Measurements from ENCODE around the gene ZNF385A.
"Not testable (repeated sequence)": the region's sequence is repeated elsewhere in the genome, so short reads cannot be mapped to it uniquely, and the experiment has no call there.

The ZNF385A gene

DNA sequence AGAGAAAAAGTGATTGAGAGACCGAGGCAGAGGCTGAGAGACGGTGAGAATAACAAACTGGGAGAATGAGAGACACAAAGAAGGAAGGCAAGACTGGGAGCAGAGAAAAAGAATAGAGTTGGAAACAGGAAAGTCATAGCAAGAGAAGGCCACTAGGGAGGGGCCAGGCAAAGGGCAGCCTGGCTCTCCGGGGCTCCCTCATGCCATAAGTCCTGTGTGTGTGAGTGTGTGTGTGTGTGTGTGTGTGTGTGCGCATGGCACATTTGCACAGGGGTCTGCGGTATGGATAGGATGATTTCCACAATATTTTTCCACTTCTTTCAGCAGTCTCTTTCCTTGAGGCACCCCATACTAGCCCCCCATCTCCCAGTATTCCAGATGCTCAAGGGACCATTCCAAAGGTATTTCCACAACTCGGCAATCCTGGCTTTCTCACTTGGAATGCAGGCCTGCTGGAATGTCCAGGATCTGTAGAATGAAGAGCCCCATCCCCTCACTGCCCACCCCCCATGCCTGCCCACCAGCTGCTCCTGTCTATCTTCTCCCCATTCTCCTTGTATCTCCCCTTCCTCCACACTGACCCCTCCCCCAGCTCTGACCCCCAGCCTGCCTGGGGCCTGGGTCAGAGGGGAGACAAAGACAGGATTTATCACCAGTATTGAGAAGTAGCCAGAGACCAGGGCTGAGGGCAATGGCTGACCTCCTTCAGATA, 29.3 kb downstream of the ZNF385A start:
- no peak for DNase-seq (ENCODE audit: low read depth)

DNA sequence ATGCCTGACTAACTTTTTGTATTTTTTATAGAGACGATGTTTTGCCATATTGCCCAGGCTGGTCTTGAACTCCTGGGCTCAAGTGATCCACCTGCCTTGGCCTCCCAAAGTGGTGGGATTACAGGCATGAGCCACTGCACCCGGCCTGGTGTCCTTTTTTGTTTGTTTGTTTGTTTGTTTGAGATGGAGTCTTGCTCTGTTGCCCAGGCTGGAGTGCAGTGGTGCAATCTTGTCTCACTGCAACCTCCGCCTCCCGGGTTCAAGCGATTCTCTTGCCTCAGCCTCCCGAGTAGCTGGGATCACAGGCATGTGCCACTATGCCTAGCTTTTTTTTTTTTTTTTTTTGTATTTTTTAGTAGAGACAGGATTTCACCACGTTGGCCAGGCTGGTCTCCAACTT, 30.3 kb downstream of the ZNF385A start:
- not testable (repeated sequence) for DNase-seq (ENCODE audit: low read depth)

DNA sequence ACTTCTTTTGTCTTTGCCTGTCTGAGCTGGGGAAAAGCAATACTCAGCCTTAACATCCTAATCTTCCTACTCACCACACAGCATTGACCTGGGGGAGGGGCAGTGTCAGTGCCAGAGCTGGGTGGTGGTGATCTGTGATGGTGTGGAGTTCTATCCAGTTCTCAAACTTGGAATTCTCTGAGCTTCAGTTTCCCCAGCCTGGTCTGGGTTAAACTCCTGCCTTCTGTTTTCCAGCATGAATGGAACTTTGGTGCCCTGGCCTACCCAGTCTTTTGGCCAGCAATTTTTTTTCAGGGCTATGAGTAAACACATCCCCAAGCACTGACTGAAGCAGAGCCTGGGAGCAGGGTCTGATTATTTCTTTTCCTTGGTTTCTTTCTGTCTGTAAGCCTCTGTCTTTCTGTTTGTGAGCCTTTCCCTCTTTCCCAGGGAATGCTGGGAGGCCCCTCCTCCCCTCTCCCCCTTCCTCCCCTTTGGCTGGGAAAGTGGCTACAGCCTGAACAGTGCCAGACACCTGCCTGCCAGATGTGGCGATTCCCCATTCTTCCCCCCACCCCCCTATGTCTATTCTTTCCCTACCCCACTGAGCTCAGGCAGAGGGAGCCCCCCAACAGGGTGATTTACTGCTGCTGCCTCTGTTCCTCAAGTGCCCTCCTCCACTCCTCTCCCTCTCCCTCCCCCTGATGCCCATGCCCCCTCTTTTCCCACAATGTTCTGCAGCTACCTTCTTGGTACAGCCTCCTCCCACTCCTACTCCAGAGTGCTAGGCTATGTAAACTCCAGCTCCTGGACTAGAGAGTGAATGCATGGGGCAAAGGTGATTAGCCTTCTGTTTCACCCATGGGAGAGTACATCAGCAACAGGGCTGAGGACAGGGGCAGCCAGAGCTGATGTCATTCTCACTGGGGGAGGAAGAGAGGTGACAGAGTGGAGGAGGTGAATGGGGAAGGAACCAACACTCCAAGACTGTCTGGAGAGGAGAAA, 31.4 kb downstream of the ZNF385A start:
- no peak for DNase-seq (ENCODE audit: low read depth)

DNA sequence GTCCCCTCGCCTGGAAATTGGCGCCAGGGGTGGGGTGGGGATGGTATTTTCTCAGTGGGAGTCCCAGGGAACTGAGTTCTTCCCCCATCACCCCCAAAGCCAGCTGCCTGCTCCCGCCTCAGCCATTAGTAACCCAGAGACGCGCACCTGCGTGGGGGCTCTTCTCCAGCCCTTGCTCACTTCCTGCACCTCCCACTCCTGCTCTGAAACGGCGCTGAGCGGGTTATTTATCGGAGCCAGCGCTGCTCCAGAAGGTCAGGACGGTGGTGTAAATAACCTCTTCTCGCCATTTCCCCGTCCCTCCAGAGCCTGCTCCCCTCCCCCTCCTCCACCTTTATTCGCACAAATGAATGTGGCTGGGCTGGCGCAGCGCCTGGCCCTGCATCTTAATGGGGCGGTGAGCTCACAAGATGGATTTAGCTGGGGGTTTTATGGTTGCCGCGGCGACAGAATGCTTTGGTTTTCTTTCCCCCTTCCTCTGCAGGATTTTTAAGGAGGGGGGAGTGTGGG, 32.5 kb downstream of the ZNF385A start:
- no peak for DNase-seq (ENCODE audit: low read depth)

DNA sequence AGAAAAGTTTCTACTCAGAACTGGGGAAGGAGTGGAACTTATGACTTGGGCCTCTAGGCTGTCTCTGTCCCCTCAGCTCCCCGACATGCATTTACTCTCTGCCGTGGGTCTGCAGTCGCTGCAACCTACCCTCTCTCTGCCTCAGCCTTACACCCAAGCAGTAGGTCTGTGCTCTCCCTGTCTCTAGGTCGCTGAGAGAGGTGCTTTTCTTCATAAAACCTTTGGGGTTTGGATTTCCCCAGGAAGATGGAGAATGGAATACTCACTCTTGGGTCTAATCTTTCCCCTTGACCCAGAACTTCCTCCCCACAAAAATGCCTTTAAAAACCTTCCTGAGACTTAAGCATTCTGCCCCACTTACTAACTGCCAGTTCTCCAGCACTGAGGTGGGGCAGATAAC, 33.2 kb downstream of the ZNF385A start:
- DNase-seq (ENCODE audit: low read depth), result no peak

DNA sequence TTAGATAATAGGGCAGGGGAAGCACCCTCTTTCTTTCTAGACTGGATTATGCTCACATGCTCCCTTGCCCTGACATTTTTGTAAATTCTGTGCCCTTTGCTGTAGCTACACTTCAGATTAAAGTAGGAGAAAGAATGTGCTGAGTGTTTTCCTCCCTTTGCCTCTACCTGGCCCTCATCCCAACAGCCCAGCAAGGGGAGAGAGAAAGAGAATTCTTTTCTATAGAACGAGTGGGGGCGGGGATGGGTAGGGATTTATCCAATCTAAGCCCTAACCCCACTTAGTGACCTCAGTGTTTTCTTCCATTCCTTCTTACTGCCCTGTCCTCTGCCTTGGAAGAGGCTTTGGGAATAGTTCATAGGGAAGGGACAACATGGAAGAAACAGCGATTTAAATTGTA, 33.8 kb downstream of the ZNF385A start:
- DNase-seq (ENCODE audit: low read depth), result no peak

DNA sequence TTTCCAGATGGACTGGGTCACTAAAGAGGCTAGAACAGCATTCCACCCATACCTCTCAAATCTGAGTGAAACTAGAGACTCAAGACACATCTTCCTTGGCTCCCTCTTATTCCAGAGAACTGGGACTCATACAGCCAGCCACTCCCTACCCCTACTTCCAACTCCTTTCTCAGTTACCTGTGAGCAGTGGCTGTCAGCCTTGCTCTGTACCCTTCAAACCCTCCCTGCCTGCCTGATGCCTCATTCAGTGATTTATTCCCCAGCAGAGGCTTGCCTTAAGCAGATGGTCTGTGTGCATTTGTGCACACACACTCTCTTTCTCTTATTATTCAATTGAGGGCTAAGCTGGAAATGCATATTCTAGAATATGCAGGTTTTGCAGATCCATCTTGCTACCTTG, 34.9 kb downstream of the ZNF385A start:
- DNase-seq (ENCODE audit: low read depth), result no peak

DNA sequence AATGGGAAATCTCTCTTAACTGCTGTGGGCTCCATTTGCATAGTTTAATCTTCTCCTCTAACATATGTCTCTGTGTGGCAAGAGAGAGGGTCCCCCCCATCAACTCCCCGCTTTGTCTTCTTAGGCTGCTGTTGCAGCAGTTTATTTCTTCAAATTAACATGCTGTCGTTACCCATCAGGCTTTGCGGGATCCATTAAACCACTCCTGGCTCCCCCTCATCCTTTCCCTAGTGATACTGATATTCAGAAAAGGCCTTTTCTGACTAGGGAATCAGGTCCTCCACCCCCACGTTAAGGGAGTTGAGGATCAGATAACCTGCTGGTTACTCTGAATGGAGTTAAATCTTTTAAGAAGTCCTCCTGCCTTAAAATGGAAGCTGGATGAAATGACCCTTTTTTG, 35.5 kb downstream of the ZNF385A start:
- DNase-seq (ENCODE audit: low read depth), result no peak

DNA sequence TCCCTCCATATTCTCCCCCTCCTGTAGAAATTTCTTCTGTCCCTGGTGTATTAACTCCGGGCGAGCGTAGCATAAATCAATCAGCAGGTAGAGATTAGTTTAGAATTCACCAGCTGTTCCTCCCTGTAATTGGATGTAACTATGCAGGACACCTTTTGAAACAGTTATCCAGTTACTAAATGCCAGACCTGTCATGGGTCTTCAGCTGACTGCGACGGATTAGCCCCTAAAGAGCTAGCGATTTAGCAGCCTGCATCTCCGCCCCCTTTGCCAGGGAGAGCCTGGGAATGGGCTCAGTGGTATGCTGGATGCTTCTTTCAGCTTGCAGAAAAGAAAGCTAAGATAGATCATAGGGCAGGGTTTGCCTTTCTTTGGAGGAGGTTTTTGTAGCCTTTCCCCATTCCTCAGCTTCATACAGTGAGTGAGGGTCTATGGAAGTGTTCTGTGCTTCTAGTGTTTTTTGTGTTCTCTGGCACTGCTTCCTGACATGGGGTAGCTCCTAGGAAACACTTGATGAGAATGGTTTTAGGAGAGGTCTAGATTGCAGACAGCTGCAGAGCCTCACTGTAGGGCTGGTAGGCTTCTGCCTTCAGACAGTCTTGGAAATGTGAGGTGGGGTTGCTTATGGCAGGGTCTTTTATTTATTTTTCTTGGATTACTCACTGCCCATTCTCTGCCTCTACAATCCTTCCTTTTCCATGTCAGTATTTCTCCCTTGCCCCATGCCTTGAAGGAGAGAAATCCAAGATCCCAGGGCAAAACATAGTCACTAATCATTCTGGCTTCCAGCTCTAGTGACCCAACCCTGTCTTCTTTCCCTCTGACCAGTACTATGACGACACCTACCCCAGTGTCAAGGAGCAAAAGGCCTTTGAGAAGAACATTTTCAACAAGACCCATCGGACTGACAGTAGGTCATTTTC, 42.9 kb downstream of the ZNF385A start:
- no peak for DNase-seq (ENCODE audit: low read depth)

DNA sequence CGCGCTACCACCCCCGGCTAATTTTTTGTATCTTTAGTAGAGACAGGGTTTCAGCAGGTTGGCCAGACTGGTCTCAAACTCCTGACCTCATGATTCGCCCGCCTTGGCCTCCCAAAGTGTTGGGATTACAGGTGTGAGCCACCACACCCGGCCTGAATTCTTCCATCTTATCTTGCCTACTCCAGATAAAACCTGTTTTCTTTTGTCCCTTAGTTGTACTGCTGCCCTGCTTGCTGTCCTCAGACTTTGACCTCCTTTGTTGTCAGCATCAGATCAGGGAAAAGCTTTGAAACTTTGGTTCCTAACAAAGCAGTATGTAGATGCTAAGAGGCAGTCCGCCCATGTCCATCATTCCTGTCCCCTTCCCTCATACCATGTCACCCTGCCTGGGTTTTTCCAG, 43.7 kb downstream of the ZNF385A start:
- DNase-seq (ENCODE audit: low read depth), result no peak

DNA sequence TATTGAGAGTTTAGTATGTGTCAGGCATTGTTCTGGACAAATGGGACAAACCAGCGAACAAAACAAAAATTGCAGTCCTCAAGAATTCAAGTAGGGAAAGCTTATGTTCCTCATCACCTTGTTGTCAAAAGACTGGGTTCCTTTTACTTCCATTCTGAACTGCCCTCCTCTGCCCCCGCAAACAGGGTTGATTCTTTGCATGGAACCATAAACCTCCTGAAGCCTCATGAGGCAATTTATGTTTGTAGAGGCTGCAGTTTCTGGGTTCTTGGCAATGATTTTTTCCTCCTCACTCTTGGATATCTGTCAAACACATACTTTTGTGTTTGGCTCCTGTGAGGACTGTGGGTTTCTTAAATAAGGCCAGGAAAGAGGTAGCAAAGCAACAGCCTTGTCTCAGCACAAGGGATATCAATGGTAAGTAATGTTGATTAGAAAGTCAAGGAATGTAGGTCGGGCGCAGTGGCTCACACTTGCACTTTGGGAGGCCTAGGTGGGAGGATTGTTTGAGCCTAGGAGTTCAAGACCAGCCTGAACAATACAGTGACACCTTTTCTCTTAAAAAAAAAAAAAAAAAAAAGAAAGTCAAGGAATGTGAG, 45.7 kb downstream of the ZNF385A start:
- DNase-seq (ENCODE audit: low read depth), result no peak

DNA sequence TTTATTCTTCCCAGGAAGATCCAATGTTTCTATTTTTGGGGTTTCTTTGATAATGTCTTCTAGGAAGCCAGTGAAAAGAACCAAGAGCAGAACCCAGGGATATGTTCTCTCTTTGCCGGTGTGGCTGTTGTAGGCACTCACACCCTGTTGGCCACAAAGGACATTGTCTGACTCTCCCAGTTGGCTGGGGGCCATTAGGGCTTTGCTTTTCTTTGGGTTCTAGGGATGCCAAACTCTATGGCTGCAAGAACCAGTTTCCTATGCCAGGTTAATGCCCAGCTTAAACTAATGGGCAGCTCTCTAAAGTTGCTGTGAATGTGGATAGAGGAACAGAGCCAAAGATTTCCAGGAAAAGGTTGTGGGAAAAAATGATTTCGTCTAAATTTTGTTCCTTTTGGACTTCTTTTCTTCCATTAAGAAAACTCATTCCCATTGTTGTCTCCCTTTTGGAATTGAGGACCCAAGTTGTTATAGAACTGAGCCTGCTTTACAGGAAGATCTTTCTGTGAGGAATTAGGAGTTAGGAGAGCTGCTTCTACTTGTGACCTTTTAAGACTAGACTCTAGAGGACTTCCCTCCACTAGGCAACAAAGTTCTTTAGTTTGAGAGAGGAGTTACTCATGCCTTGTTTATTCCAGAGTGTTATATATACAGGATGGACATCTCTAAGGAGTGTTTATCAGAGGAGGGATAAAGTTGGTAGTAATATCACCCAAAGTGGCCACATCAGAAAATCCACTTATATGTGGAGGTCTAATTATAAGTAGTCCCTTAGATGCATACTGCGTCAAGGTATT, 46.5 kb downstream of the ZNF385A start:
- no peak for DNase-seq (ENCODE audit: low read depth)

DNA sequence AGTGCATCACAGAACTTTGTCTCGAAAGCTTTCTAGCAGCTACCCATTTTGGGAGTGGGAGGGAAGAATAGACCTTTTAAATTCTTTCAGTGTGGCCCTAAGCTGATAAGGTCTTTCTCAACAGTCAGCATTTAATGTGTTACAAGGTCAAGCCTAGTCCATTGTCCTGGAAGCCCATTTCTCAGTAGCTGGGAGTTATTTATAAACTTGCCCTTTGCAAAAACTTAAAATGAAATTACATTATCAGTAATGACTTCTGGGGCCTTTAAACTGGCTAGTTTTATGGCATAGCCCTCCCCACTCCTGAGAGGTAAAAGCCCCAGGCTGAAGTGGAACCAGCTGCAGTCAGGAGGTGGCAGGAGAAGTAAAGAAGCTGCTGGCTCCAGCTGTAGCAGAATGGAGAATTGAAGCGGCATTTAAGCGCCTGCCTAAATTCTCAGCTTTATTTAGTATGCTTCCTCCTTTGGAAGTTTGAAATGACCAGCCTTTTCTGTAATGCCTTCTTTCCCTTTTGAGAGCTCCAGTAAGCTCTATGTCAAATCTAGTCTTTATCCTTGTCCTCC, 47.2 kb downstream of the ZNF385A start:
- no peak for DNase-seq (ENCODE audit: low read depth)

DNA sequence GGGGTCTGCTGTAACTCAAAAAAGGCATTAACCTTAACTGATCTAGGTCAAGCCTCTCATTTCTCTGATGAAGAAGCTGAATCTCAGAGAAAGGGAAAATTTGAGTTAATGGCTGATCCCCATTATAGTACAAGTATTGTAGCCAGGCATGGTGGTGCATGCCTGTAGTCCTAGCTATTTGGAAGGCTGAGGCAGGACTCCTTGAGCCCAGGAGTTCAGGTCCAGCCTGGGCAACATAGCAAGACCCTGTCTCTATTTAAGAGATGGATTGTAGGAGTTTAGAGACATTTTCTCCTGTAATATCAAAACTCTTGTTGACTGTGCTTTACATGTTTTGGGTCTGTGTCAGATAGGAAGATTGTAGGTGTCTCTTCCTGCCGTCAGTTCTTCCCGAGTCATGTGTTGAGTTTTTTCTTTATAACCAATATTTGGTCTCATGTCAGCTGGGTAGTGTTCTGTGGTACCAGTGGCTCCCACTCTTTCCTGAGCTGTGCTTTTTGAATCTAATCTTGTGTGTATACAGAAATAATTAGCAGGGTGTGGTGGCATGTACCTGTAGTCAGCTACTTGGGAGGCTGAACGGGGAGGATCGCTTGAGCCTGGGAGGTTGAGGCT, 51.0 kb downstream of the ZNF385A start:
- no peak for DNase-seq (ENCODE audit: low read depth)

DNA sequence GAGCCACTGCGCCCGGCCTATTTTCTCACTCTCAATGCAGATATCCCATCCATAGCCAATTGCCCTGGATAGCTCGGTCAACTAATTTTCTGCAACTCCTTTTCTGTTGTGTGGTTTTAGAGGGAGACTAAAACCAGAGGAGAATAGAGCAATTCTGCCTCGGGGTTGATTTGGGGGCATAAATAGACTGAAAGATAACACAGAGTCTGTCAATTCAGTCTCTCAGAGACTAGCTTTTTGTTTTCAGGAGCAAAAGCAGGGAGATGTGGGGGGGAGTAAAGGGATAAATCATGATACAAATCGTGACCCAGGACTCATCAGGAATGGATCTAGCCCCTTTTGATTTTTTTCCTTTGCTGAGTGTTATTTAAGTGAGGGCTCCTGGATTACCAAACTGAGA, 53.1 kb downstream of the ZNF385A start:
- DNase-seq (ENCODE audit: low read depth), result no peak

DNA sequence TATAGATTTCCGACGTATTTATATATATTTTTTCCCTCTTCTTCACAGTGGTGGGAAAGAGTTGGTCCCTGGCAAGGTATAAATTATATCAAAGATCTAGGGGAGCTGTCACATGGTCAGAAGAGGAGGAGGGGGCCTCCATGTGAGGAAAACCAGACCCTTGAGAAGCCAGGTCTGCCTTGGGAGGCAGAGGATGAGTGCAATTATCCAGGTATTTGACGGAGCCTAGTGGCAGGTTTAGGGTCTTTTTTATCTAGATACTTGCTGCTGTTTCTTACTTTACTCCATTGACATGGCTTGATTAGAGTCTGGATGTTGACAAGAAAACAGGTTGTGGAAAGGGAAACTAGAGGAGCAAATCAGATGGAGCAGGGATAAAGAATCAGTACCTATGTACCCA, 54.1 kb downstream of the ZNF385A start:
- DNase-seq (ENCODE audit: low read depth), result no peak

DNA sequence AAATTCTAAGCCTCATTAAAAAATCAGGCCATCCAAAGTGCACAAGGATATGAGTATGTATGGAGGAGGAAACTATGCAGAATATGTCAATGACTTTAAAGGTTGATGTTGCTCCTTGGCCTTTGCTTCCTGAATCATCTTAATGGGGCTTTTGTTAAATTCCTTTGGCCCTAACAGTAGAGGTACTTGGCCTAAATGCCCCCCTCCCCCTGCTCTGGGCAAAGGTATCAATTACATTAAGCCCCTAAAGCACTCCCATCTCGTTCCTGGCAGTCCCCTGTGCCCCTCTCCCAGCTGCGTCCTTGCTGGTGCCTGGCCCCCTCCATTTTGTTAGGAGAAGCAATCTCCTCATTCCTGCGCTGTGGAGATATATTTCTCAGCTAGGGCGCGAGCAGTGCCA, 54.8 kb downstream of the ZNF385A start:
- no peak for DNase-seq (ENCODE audit: low read depth)

DNA sequence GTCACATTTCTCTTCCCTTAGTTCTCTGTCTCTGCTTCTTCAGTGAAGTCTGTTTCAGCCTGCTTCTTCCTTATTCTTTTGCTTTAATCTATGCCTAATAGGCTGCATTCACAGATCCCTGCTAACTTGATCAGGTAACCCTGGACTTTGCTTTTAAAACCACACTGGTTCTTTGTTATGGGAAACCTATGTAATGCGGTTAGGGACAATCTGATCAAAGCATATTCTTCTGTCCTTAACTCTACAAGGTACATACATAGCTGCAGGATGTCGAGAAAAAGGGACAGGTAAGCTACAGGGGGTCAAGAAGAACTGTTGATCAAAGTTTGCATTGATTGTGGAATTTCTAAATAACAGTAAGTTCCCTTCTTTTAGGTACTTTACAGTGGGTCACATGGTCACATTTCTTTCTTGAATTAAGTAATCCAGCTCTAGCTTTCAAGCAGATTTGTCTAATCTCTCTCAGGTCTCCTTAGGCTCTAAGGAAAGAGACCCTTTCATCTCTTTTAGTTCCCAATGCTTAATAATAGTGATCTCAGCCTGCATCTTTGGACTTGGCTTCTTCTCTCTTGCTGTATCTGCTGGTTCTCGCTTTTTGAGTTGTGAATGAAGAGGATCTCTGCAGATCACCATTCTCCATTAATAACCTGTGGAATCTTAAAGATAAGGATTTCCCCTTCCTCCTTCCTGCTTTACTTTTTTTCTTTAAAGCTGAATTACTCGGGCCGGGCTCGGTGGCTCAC, 55.8 kb downstream of the ZNF385A start:
- no peak for DNase-seq (ENCODE audit: low read depth)

DNA sequence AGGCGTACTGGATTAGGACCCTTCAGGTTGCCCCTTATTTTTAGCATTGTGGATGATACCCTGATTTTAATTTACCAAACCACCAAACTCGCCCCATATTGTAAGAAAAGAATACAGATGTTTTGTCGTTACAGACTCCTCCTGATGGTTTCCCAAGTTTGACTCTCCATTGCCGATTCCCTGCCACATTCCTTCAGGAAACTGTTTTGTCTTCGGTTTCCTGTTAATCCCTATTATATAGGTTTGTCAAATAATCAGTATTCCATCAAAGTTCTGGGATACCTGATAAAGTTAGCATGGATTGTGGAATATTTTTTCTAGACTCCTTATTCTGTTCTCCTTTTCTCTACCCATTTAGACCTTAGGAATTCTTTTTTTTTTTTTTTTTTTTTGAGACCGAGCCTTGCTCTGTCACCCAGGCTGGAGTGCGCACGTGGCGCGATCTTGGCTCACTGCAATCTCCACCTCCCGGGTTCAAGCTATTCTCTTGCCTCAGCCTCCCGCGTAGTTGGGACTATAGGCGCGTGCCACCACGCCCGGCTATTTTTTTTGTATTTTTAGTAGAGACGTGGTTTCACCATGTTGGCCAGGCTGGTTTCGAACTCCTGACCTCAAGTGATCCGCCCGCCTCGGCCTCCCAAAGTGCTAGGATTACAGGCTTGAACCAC, 59.0 kb downstream of the ZNF385A start:
- not testable (repeated sequence) for DNase-seq (ENCODE audit: low read depth)
